SK-N-MC (cell line): ENCODE measurements around the gene TGFB1.

ENCODE experiments used
- EZH2 ChIP-seq: fragments of 200-600 bp; sonication (generic); IDR thresholded peaks from one replicate; pipeline ENCODE4 v1.6.1; 2017; ENCODE audit warnings: antibody characterized with exemption
- POLR2AphosphoS5 ChIP-seq: IDR thresholded peaks from 2 replicates; pipeline ENCODE4 v1.6.1; 2012; ENCODE audit warnings: mild to moderate bottlenecking, low read depth, low read length, borderline replicate concordance

GRCh38 chr19:41399525-41399924 lies 45.8 kb upstream of the TGFB1 start:
- no peak for TF ChIP-seq POLR2AphosphoS5
- TF ChIP-seq EZH2: no peak
